NCI-H2107 (cell line): Measurements from ENCODE around the gene WIZ.

Experiments used
- DNase-seq: peaks from one replicate; lab custom pipeline; 2025; lab: John Stamatoyannopoulos, UW

The WIZ gene

GRCh38 chr19:15443838-15444237 is 5.9 kb downstream of the WIZ start:
- DNase-seq, result no peak

- no peak for DNase-seq
These were observed 6.4 kb downstream of the WIZ start for GRCh38 chr19:15443325-15443724.

GRCh38 chr19:15442142-15442920 is 7.4 kb downstream of the WIZ start:
- no peak for DNase-seq

GRCh38 chr19:15441317-15441716 is 8.4 kb downstream of the WIZ start:
- DNase-seq, result no peak

- no peak for DNase-seq
These were observed 9.7 kb downstream of the WIZ start for GRCh38 chr19:15439821-15440641.

GRCh38 chr19:15439078-15439799 is 10.5 kb downstream of the WIZ start:
- DNase-seq, result no peak

- no peak for DNase-seq
These were observed 11.2 kb downstream of the WIZ start for GRCh38 chr19:15438577-15438976.

GRCh38 chr19:15438124-15438496 is 11.6 kb downstream of the WIZ start:
- DNase-seq, result no peak

GRCh38 chr19:15437355-15438123 is 12.2 kb downstream of the WIZ start:
- DNase-seq, result no peak

GRCh38 chr19:15436826-15437110 is 13.0 kb downstream of the WIZ start:
- DNase-seq, result no peak

- no peak for DNase-seq
These were observed 13.5 kb downstream of the WIZ start for GRCh38 chr19:15436012-15436825.

- DNase-seq, result no peak
These were observed 16.2 kb downstream of the WIZ start for GRCh38 chr19:15433519-15434069.

GRCh38 chr19:15432629-15433518 is 16.9 kb downstream of the WIZ start:
- peak; percentile 76 for DNase-seq

- no peak for DNase-seq
These were observed 17.7 kb downstream of the WIZ start for GRCh38 chr19:15432018-15432494.

- no peak for DNase-seq
These were observed 18.2 kb downstream of the WIZ start for GRCh38 chr19:15431396-15432017.

GRCh38 chr19:15430526-15431120 is 19.1 kb downstream of the WIZ start:
- DNase-seq, result no peak

GRCh38 chr19:15429825-15430467 is 19.8 kb downstream of the WIZ start:
- DNase-seq, result no peak
